DMS79 (cell line): ENCODE measurements around the gene RADIL.

ENCODE experiments used
- DNase-seq: peaks from one replicate; lab custom pipeline; 2025; lab: John Stamatoyannopoulos, UW

Gene RADIL

GRCh38 chr7:4882169-4883032 lies 1.1 kb downstream of the RADIL start:
- no peak for DNase-seq

GRCh38 chr7:4880218-4880617 lies 3.3 kb downstream of the RADIL start:
- peak; percentile 92 for DNase-seq

GRCh38 chr7:4879396-4880081 lies 4.0 kb downstream of the RADIL start:
- DNase-seq: no peak

GRCh38 chr7:4878336-4879335 lies 4.9 kb downstream of the RADIL start:
- peak; percentile 69 for DNase-seq

GRCh38 chr7:4876586-4876985 lies 6.9 kb downstream of the RADIL start:
- DNase-seq: no peak

DNA sequence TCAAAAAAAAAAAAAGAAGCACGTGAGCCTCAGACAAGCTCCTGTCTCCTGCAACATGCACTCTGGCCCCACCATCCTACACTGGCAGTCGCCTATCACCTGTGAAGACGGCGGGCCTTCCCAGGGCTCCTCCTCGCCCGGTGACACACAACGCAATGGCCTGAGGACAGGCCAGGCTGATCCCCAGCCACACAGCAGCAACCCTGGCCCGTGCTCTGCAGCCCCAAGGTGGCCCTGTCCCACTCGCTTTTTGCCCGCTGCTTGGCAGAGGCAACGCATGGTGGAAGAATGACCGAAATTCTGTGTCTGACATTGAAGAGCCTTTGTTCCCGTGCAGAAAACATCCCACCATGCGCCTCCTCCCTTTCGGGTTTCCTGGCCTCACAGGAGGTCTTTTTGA lies 8.1 kb downstream of the RADIL start:
- DNase-seq: no peak

- DNase-seq: no peak
Observed at GRCh38 chr7:4873071-4873944, 10.2 kb downstream of the RADIL start.

DNA sequence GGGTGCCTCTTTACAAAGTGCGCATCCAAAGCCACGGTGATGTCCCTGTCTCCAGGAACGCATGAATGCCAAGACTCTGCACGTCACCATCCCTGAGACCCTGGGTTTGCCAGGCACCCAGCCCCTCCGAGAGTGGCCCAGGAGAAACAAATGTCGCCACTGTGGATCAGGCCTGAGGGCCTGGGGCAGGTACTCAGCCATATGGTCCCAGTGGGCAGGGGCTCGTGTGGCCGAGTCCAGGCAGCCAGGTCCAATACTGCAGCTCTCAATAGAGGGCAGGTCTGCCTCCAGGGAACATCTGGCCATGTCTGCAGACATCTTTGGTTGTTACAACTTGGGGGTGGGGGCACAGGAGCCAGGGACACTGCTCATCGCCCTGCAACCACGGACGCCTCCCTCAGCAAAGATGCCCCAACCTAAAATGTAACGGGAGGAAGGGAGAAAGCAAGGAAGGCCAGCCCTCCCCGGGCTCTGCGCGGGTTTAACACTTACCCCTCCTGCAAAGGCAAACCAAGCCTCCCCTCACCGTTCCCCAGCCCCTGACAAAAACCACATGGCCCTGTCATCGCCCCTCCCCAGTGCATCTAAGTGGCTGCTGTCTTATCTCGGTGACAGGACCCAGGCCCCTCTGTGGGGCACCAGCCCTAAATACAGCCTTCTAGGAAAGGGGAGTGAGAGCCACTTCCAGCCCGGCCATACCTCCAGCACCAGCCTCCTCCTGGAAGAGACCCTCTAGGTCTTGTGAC lies 11.4 kb downstream of the RADIL start:
- no peak for DNase-seq

DNA sequence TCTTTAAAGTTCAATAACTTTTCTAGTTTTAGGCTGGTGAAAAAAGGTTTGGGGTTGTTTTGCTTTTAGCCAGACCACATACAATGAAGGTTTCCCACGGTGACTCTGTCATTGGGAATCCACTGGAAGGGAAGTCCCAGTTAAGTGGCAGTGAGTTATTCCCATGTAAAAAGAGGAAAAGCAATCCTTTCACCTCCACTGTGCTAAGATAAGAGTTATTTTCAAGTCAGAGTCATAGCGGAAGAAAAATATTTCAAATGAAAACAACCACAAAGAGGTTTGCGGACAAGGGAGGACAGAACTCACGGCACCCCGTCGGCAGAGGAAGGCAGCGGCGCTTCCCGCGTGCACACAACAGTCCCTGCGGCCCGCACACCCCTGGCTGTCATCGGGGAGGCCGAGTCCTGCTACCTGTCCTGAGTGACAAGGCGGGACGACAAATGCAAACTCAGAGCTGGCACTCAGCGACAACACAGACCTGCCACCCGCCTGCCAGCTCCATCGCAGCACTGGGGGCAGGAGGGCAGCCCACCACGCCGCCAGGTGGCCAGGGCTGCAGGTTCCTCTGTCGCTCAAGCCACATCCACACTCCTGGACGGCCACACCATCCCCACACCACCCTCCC lies 12.3 kb downstream of the RADIL start:
- no peak for DNase-seq

- DNase-seq: no peak
Observed at GRCh38 chr7:4868493-4868892, 15.0 kb downstream of the RADIL start.

- DNase-seq: no peak
Observed at GRCh38 chr7:4866528-4867496, 16.7 kb downstream of the RADIL start.

- DNase-seq: no peak
Observed at GRCh38 chr7:4862156-4862555, 21.4 kb downstream of the RADIL start.

DNA sequence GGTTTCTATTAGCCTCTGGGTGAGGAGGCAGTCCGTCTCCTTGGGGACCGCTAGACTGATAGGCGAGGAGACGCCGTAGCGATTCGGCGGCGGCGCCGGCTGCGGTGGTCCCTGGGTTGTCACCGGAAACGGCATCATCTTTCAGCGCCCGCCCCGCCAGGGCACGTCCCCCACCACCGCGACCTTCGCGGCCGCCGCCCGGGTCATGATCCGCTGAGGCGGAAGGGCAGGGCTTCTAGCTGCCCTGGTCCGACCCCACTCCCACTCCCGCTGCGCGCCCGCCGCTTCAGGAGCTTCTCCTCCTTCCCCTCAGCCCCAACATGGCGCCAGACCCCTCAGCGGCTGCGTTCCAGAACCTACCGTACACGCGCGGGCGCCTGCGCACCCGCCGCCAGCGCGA lies 21.8 kb downstream of the RADIL start, which contains the start of gene PAPOLB:
TSS of gene PAPOLB (minus strand) at position 358 of the 400 bp plus-strand sequence. CDS start at position 138, 220 bp downstream.
- no peak for DNase-seq

- DNase-seq: no peak
Observed at GRCh38 chr7:4861227-4861626, 22.3 kb downstream of the RADIL start.

- DNase-seq: no peak
Observed at GRCh38 chr7:4857189-4857588, 26.3 kb downstream of the RADIL start.

DNA sequence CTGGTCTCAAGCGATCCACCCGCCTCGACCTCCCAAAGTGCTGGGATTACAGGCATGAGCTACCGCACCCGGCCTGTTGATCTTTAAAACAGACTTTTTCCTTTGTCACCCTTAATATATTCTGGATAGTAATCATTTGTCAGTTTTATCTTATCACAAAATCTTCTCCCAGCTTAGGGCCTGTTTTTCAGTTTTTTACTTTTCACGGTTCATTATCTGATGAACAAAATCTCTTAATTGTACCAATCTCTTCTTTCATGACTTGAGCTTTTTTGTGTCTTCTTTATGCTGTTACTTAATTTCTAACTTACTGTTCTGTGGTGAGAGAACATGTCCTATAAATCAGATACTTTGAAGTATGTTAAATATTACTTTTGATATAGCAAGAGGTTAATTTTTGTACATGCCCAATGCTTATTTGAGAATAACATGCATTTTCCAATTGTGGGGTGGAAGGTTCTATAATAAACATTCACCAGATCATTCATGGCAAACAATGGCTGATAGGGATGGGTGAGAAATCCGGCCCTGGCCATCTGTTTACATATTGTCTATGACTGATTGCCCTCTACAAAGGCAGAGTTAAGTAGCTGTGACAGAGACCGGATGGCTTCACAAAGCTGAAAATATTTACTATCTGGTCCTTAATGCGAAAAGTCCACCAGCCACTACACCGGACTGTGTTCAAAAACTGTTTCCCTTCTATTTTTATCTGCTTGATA lies 27.0 kb downstream of the RADIL start:
- no peak for DNase-seq

- DNase-seq: no peak
Observed at GRCh38 chr7:4854916-4855315, 28.6 kb downstream of the RADIL start.
